ENCODE results near the gene SMAGP. TPM values are rescaled to one million over a fixed set of nuclear protein-coding genes. Genes with fewer than 3 reads are reported as not detected.
"Not testable (repeated sequence)": the region's sequence is repeated elsewhere in the genome, so short reads cannot be mapped to it uniquely, and the experiment has no call there.

Gene SMAGP, protein sequence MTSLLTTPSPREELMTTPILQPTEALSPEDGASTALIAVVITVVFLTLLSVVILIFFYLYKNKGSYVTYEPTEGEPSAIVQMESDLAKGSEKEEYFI
- total RNA-seq = 11.9 TPM

DNA sequence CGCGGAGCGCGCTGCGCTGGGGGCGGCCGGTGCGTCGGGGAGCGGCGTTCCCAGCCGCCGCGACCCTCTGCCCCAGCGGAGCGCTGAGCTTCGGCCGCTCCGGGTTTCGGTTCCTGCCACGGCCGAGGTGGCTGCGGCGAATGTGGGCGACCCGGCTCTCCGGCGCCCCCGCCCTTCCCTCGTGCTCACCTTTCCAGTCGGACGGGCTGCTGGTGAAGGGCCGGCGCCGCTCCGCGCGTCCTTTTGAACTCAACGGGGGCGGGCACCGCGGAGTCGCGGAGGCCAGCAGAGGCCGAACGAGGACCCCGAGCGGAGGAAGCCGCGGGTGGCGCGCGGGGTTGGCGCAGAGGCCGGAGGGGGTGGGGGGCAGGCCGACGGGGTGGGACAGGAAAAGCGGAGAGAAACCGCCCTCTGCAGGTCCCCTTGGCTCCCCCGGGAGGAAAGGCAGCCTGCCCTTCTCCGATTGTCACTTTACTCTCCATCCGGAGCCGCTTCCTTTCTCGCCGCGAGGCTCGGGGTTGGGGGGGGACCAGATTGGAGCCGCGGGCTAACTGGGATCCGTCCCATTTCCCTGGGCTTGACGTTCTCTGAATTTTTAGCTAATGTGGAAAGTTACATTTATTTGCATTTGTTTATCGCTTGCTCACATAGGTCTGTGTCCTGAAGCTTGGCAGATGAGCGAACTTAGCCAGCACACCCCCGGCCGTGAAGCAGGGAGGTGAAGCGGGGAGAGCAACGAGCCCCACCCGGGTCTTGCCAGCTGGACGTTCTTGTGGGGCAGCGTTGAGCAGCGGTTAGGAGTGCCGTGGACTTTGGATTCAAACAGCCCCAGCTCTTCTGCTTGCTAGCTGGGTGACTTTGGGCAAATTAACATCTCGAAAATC, at the start of gene SMAGP:
Gene SMAGP (minus strand): TSS at position 349 of the 884 bp plus-strand sequence. CDS start 1,137 bp downstream, outside the sequence.
- DNase-seq = no peak

DNA sequence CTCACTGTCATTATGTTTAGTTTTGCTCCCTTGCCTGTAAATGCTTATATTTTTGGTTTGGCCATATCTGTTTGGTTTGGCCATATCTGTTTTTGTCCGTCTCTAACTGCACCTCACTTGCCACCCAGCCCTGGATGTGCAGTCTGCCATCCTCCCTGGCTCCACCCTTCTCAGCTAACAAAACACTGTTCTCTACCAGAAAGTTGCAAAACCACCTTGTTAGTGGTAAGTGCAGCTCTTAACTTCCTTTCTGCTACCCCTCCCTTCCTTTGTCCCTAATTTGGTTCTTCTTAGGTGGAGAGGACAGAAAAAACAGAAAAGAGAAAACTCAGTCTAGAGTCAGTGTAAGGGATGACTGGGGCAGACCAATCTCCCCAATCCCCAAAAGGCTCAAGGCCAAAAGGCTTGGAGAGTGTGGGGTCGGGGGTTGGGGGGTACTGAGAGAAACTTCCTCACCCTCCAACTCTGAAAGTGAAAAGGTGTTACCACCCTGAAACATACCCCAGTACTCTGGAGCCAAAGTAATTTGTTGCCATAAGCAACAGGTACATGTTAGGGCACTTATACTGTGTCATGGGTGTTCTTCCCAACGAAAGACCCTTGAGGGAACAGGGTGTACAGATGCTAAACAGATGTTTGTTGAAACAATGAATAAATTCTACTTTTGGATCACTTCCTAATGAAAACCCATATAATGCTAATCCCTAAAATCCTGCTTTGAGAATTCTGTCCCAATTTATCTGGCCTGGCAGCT, 48.8 kb upstream of the SMAGP start:
- no peak for DNase-seq

DNA sequence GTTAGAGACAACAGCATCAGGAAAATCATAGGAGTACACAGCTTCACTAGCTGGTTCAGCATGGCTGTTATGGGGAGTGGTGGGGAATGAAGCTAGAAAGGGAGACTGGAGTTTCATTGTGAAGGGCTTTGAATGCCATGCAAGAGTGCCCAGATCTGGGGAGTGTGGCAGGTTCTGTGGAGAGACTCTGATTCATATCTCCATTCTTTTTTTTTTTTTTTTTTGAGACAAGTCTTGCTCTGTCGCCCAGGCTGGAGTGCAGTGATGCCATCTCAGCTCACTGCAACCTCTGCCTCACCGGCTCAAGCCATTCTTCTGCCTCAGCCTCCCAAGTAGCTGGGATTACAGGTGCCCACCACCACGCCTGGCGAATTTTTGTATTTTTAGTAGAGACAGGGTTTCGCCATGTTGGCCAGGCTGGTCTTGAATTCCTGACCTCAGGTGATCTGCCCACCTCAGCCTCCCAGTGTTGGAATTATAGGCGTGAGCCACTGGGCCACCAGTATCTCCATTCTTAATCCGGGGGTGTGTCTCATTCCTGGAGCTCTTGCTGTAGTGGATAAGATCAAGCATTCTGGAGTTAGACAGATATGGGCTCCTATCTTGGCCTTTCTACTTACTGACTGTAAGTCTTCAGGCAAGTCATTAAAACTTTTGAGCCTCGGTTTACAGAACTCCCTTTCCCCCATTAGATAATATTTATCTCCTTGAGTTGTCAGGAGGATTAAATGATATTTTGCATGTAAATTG, 48.0 kb upstream of the SMAGP start:
- DNase-seq = not testable (repeated sequence)

DNA sequence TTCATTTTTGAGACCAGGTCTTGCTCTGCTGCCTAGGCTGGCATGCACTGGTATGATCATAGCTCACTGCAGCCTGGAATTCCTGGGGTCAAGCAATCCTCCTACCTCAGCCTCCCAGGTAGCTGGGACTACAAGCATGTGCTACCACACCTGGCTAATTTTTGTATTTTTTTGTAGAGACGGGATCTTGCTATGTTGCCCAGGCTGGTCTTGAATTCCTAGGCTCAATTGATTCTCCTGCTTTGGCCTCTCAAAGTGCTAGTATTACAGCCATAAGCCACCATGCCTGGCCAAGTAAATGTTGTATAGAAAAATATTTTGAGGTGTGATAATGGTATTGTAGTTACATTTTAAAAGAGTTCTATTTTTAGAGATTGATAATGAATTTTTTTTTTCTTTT, 41.2 kb upstream of the SMAGP start:
- DNase-seq = no peak

DNA sequence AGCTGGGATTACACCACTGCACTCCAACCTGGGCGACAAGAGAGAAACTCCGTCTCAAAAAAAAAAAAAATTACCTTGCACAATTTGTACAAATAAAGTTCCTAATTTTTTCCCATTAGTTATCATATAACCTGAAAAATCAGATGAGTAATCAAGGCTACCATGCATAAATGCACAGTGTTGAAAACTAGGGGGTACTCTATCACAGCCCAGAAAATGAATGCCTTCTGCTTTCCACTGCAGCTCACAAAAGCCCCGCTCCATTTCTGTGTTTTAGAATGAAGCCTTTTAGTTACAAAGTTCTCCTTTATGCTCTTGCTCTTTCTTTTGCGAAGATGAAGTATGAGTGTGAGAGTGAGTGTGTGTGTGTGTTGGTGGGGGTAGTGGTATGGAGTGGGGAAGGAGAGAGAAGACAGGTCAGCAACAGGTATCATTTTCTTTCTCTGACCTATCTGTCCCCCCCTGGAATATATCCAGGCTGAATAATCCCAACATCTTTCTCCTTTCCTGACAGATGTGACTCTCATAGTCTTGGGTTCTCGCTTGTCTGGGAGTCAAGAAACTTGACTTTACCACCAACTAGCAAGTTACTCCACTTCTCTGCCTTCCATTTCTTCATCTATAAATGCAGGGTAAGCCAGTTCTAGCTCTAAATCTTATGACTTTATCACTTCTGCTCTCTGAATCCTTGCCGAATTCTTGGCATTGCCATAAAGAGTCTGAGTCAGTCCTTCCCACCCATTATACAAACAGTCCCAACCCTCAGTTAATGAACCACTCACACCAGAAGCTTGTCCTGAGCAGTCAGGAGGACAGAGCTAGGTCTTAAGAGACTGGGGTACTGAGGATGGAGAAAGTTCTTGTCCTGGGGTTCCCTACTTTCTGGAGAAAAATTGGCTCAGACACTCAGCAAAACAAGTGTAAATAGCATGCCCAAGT, 37.7 kb upstream of the SMAGP start:
- DNase-seq = no peak

DNA sequence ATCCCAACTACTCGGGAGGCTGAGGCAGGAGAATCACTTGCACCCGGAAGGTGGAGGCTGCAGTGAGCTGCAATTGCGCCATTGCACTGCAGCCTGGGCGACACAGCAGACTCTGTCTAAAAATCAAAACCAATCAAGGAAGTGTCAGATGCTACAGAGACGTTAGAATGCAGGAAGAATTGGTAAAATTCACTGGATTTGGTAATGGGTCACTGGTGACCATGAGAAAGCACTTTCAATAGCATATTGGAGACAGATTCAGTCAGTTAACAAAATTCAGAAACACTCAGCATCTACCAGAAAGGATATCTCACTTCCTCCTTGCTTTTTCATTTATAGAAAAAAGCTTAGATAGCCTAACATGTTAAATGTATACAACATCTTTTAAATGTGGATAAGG, 36.3 kb upstream of the SMAGP start:
- no peak for DNase-seq

DNA sequence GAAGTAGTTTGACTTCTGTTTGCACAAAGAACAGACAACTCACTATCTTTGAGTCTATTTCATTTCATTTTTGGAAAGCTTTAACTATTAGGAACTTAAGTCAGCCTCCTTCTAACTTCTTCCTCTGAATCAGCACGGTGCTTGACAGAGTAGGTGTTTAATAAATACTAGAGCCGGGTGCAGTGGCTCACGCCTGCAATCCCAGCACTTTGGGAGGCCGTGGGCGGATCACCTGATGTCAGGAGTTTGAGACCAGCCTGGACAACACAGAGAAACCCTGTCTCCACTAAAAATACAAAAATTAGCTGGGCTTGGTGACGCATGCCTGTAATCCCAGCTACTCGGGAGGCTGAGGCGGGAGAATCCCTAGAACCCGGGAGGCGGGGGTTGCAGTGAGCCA, 30.6 kb upstream of the SMAGP start:
- not testable (repeated sequence) for DNase-seq

DNA sequence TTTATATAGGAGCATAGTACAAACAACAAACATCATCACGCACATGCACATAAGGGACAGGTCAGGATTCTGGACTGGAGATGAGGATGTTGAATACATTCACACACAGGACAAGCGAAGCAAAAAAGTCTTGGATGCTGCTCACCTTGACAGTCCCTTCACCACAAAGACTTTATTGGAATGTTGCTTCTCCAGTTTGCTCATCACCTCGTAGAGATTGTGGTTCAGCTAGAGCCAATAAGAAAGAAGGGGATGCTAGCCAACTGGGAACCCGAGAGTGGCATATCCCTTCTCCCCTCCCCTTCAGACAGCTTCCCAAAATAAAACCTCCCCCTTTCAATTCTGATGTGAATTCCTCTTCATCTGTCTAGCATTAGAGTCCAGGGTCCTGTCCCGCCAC, 25.4 kb upstream of the SMAGP start:
- no peak for DNase-seq

DNA sequence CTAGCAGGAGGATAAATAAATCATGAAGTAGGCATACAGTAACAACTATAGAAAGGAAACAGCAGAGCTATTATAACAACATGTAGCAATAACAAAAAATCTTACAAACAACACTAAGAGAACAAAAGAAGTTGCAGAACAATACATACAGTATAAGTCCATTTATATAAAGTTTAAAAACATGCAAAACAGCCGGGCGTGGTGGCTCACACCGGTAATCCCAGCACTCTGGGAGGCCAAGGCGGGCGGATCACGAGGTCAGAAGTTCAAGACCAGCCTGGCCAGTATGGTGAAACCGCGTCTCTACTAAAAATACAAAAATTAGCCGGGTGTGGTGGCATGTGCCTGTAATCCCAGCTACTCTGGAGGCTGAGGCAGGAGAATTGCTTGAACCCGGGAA, 23.9 kb upstream of the SMAGP start:
- not testable (repeated sequence) for DNase-seq

DNA sequence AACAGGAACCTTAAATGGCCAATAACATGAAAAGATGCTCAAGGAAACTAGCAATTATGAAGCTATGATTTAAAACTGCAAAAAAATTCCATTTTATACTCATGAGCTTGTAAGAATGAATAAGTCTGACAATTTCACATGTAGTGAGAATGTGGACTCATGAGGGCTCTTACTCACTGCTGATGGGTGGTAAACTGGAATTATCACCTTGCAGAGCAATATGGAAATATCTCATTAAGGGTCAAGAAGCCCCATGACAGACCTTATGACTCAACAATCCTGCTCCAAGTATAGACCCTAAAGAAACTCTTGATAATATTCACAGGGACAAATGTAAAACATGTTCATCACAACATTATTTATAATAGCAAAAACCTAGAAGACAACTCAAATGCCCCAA, 23.5 kb upstream of the SMAGP start:
- no peak for DNase-seq

DNA sequence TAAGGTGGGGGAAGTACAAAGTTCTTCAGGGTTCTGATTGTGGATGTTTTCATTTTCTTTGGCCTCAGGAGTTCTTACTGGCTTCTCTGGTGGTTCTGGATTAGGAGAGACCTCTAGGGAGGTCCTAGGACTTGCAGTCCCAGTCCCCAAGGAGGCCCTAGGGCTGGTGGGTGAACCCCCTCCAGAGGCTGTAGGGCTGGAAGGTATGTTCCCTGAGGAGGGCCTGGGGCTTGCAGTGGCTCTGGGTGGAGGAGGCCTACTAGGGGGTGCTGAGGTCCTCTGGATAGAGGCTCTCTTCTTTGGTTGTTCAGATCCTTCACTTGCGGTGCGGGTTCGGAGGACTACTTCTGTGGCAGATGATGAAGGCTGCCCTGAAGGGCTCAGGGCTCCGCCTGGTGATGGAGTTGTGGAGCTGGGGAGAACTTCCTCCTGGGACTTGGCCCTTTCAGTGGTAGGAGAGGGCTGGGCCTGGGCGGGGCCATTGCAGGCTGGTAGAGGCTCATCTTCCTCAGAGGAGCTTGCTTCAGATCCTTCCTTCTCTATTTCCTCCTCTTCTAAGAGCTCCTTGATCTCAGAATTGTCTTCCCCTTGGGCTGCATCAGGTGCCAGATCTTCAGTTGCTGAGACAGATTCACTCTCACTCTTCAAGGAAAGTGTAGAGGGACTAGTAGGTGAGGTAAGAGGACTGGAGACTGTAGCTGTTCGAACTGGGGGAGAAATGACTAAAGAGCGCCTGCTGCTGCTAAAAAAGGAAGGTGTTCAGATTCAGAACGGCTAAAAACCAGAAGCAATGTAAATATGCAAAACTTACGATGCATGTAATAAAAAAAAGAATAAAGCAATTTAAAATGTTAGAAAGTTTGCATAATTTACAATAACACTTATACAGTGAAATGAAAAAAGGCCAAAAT, 21.6 kb upstream of the SMAGP start:
- DNase-seq = not testable (repeated sequence)

DNA sequence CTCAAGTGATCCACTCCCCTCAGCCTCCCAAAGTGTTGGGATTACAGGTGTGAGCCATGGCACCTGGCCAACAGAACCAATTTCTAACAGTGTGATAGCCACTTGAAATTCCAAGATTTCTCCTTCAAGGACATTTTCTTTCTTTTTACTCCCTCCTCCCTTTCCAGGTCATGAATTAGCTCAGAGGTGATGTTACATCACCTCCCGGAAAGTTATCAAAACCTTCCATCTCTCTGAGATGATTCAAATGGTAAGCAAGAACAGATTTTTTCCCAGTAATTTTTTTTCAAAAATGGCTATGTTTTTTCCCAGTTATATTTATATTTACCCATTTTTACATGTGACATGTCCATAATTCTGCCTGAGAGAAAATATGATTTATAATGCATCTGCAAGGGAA, 15.6 kb upstream of the SMAGP start:
- DNase-seq = no peak

DNA sequence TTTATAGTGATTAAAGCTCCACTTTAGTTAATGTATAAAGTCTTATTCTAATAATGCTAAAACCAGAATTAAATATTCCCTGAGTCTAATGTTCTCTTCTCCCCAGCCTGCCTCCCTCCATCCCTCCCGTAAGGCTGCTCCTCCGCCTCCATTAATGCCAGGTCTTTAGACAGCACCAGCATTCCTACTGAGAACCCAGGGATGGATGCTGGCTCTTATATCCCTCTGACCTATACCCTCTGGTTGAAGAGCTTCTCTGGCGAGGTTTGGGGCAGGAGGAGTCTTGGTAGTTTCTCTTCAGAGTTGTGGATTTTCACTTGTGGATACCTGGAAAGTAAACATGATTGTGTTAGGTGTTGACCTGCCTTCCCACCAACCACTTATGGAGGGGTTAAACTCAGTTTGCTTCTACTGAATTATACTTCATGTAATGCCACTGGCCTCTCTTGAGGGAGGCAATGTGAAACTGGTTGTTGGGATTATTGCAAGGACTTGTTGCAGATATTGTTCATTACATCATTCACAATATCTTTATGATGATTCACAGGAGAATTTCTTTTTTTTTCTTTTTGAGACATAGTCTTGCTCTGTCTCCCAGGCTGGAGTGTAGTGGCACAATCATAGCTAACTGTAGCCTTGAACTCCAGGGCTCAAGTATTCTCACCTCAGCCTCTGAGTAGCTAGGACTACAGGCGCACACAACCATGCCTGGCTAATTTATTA, 11.1 kb upstream of the SMAGP start:
- no peak for DNase-seq

DNA sequence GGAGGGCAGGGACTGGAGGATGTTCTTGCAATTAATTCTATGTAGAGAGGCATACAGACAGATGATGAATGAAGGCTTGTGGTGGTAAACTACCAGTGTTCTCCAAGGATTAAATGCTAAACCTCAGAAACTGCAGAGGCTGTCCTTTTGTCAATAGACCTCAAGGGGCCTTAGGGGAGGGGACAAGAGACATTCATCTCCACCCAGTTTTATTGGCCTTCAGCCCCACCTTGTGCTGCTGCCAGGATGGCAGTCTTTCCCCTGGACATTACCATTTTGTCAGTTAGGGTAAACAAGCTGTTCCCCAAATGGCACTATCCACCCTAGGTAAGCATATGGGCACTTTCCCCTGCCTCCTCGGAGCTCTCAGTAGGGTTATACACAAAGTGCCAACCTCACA, 4.9 kb upstream of the SMAGP start:
- DNase-seq = no peak

DNA sequence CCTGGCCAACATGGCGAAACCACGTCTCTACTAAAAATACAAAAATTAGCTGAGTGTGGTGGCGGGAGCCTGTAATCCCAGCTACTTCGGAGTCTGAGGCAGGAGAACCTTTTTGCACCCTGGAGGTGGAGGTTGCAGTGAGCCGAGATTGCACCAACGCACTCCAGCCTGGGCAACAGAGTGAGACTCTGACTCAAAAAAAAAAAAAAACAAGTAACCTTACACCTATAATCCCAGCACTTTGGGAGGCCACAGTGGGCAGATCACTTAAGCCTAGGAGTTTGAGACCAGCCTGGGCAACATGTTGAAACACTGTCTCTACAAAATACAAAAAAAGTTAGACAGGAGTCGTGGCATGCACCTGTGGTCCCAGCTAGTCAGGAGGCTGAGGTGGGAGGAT, 2.6 kb upstream of the SMAGP start:
- DNase-seq = not testable (repeated sequence)

DNA sequence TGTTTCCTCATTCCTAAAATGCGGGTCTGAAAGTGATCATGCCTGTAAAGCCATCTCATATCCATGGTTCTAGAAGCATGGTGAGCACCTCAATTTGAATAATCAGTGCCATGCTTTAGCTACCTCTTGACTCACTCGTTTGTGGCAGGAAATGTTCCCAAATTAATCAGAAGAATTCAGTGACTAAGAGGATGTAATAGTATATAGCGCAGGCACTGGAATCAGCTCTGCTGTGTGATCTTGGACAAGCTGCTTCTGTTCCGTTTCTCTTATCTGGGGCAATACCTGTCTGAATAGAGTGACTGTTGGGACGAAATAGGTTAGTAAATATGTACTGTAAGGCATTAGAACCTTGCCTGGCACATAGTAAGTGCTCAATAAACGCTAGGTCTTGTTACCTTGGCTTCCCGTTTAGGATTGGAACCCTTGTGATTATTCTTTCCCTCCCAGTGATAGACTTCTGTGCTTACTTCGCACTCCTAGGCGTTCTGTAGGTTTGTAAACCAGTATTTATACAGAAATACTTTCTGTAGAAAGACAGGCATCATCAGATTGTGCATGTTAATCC, 820 bp upstream of the SMAGP start:
- DNase-seq = no peak

DNA sequence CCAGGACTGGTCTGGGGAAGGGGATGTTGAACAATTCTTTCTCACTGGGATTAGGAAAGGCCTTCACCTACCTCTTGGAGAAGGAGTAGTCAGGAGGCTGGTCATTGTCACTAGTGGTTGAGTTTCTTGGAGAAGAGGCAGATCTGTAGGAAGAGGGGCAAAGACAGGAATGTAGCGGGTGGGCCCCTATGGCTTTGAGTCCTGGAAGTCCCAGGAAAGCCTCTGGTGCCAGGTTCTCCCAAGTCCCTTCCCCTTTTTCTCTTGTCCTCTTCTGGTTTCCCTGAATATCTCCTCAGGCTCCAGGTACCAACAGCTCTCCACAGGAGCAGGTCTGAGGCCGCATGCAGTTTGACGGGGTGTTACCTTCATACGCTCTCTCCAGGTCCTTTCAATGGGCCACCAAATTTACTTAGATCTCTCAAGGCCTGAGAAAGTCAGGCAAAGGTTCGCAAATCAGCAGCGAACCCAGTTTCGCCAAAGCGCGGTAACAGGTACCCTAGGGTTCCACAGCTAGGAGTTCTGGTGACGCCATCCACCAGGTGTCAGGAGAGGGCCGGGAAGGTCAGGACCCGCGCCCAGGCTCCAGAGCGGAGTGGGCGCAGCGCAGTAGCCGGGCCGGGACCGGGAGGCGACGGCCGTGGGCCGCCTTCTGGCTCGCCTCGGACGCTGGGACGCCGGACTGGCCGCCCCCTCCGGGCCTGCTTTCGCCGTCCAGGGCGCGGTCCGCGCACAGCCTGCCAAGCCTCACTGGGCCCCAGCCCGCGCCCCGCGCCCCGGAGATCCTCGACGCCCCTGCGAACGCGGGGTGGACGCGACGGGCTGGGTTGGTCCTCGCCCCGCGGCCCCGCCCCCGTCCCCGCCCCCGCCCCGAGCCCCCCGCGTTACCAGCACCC, 795 bp downstream of the SMAGP start:
- DNase-seq = no peak

DNA sequence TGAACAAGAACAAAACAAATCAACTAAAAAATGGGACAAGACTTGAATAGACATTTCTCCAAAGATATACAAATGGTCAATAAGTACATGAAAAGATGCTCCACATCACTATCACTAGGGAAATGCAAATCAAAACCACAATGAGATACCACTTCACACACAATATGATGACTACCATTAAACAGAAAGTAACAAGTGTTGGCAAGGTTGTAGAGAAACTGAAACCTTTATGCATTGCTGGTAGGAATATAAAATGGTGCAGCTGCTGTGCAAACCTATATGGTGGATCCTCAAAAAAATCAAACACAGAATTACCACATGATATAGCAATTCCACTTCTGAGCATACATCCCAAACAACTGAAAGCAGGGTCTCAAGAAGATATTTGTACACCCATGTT, 5.2 kb downstream of the SMAGP start:
- no peak for DNase-seq
